ENCODE measurements around the gene BHLHA15. TPM values are rescaled to one million over a fixed set of nuclear protein-coding genes. Genes with fewer than 3 reads are reported as not detected.
A peak's percentile ranks its signal among the peaks of the same experiment; 100 is the strongest.

The BHLHA15 gene
- total and polyA plus RNA-seq, 10 donors: 0.11 to 40.7 (median 5.2) TPM; not detected in 1

DNA sequence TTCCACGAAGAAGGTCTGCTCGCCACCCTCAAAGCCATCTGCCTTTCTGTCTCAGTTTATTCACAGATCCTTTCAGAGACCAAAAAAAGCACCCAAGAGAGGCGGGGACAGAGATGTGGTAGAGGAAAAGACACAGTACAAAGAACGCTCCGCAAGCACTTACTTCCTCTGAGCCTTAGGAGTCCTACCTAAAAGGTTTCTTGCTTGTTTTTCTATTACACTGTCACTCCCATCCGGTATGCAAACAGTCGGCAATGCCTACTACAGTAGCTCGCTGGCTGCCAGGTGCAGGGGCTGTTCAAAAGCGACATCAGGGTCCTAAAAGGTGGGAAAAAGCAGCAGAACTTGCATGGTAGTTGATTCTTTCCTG is 40.0 kb downstream of the BHLHA15 start:
- no peaks in the 10 kb centered on the region for H3K9me3 ChIP-seq
- H3K4me1 ChIP-seq: peaks cover 35 to 94% (median 66%) of the 10 kb centered on the region in 6 donors
- intact Hi-C loops (cut with DNase I; ENCODE audit: low total_unique reads): loop anchor here (10.0 kb wide), 1 partner anchor 56 kb away; no protein-coding TSS in a partner anchor
- no peaks in the 10 kb centered on the region for H3K27me3 ChIP-seq (replicated peaks in 1 of 7)
- H3K27ac ChIP-seq: peak overlapping the region; percentile 79 to 93 (median 88)
- 8 to 17% (median 14%) methylated on average over 9 of the region's 9 CpGs for WGBS, 5 donors
- H3K4me3 ChIP-seq: peak overlapping the region; percentile 64 to 98 (median 92)
- DNase-seq: no peak
- peaks cover 0 to 45% (median 0%) of the 10 kb centered on the region in 6 donors for H3K36me3 ChIP-seq
- TF ChIP-seq, protein P1, sequence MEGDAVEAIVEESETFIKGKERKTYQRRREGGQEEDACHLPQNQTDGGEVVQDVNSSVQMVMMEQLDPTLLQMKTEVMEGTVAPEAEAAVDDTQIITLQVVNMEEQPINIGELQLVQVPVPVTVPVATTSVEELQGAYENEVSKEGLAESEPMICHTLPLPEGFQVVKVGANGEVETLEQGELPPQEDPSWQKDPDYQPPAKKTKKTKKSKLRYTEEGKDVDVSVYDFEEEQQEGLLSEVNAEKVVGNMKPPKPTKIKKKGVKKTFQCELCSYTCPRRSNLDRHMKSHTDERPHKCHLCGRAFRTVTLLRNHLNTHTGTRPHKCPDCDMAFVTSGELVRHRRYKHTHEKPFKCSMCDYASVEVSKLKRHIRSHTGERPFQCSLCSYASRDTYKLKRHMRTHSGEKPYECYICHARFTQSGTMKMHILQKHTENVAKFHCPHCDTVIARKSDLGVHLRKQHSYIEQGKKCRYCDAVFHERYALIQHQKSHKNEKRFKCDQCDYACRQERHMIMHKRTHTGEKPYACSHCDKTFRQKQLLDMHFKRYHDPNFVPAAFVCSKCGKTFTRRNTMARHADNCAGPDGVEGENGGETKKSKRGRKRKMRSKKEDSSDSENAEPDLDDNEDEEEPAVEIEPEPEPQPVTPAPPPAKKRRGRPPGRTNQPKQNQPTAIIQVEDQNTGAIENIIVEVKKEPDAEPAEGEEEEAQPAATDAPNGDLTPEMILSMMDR (IDR thresholded peaks at IDR 0.05 in 8 of 11, conservative IDR thresholded peaks at IDR 0.05 in 3 of 11): no peak
- TF ChIP-seq POLR2A (IDR thresholded peaks at IDR 0.05) (peak in 1 of 3 donors; percentile 37), POLR2AphosphoS5 (IDR thresholded peaks at IDR 0.05) (peak in 1 of 3 donors; percentile 77)

DNA sequence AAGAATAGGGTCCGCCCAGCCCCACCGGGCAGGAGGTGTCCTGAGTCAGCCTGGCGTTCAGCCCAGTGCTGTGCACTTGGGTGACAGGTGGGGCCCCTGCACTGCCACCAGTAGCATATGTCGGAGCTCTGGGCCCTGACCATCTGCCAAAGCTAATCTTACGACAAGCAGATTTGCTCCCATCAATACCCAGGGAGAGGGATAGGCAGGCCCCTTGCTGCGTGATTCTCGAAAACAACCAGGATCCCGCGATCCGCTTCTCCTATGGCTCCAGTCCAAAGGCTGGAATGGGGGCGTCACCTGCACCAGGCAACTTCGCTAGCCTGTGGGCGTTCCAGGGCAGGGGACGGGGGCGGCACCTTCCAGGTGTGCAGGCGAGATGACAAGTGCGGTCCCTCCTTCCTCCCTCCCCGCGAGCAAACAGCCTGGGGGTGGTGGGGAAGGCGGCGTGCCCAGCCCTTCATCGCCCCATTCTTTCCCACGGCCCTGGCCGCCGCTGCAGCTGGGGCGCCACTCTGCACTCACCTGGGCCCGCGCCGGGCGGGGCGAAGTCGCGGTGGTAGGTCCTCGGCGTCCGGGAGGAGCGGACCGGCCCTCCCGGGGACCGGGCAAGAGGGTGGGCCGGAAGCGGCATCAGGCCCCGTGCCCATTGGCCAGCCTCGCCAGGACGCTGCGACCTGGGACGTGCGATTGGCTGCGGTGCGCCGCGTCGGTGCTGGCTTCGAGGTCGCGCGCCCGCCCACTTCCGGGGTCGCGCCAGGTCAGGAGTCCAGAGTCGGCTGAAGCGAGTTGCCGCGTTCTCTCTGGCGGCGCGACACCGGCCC is 40.6 kb downstream of the BHLHA15 start, which contains the start of gene TECPR1:
Gene TECPR1, minus strand, starts transcription at position 632 of the 824 bp plus-strand sequence. CDS start 6,086 bp downstream, outside the sequence.
- TF ChIP-seq, protein P1 (IDR thresholded peaks at IDR 0.05 in 8 of 11, conservative IDR thresholded peaks at IDR 0.05 in 3 of 11): peak in 2 of 11 experiments; percentile 17 to 35
- TF ChIP-seq POLR2A (IDR thresholded peaks at IDR 0.05) (peak in 1 of 3 donors; percentile 7), POLR2AphosphoS5 (IDR thresholded peaks at IDR 0.05) (peak; percentile 83 to 94 (median 87))
- 0 to 1% (median 0%) methylated on average over 15 to 69 of the region's 69 CpGs for WGBS, 5 donors
- Histone ChIP-seq H3K4me1 (peaks cover 35 to 91% (median 61%) of the 10 kb centered on the region in 6 donors), H3K4me3 (peak within 1 kb of the TSS; percentile 64 to 98 (median 92)), H3K27me3 (replicated peaks in 1 of 7) (no peaks in the 10 kb centered on the region), H3K27ac (peak within 1 kb of the TSS; percentile 79 to 93 (median 88)), H3K36me3 (peaks cover 0 to 48% (median 3%) of the 10 kb centered on the region in 6 donors), H3K9me3 (no peaks in the 10 kb centered on the region)
- DNase-seq: peak; percentile 98
- intact Hi-C loops (cut with DNase I; ENCODE audit: low total_unique reads): loop anchor here (10.0 kb wide), 1 partner anchor 57 kb away; no protein-coding TSS in a partner anchor

DNA sequence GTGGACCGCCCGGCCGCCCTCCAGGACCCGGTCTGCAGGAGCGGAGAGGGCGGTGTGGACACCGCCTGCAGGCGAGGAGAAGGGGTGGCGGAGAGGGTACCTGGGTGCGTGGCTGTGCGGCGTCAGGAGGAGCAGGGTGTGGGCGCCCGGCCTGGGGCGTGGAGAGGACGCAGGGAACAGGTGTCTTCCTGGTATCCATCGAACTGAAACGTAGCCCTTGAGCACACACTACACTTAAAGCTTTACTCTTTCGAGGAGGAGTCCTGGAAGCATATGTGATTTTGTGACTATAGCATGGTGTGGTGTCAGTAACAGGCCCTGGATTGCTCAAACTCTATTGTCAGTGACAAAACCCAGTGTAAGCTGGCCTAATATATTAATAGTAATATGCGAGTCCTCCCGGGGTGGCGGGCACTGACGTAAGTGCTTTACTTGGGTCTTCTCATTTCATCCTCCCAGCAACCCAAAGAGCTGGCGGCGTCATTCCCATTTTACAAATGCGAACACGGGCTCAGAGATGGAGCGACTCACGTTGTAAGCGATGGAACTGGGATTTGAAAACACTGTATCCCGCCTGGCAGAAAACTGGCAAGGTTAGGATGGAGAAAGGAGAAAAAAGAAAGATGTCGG is 41.3 kb downstream of the BHLHA15 start:
- no peak for DNase-seq
- H3K9me3 ChIP-seq: no peaks in the 10 kb centered on the region
- H3K4me3 ChIP-seq: peak overlapping the region; percentile 64 to 98 (median 92)
- intact Hi-C loops (cut with DNase I; ENCODE audit: low total_unique reads): loop anchor here (10.0 kb wide), 1 partner anchor 58 kb away; no protein-coding TSS in a partner anchor
- H3K4me1 ChIP-seq: peaks cover 35 to 84% (median 57%) of the 10 kb centered on the region in 6 donors
- no peak for TF ChIP-seq POLR2A (IDR thresholded peaks at IDR 0.05)
- TF ChIP-seq POLR2AphosphoS5 (IDR thresholded peaks at IDR 0.05): peak in 1 of 3 donors; percentile 30
- TF ChIP-seq, protein P1 (IDR thresholded peaks at IDR 0.05 in 8 of 11, conservative IDR thresholded peaks at IDR 0.05 in 3 of 11): peak in 4 of 11 experiments; percentile 6 to 21 (median 8)
- WGBS, 5 donors: 25 to 32% (median 27%) methylated on average over 29 to 32 of the region's 32 CpGs
- no peaks in the 10 kb centered on the region for H3K27me3 ChIP-seq (replicated peaks in 1 of 7)
- H3K36me3 ChIP-seq: peaks cover 0 to 48% (median 9%) of the 10 kb centered on the region in 6 donors
- peak overlapping the region; percentile 79 to 93 (median 88) for H3K27ac ChIP-seq

Data from spleen (tissue), 11 donors.